Measurements from ENCODE around the gene ENGASE.

- no peak for TF ChIP-seq CTCF (IDR thresholded peaks at IDR 0.05; ENCODE audit: insufficient read depth, low read length, poor library complexity, severe bottlenecking)
- no peak for TF ChIP-seq EZH2phosphoT487 (conservative IDR thresholded peaks at IDR 0.05; ENCODE audit: low read length)
Measured at GRCh38 chr17:79127534-79128135, 53.0 kb downstream of the ENGASE start.

Data from SU-DHL-6 (cell line).